Cardiac fibroblast (primary cell): ENCODE data around the gene PDS5A.
"Not testable (repeated sequence)": the region's sequence is repeated elsewhere in the genome, so short reads cannot be mapped to it uniquely, and the experiment has no call there.

Source experiments
- DNase-seq, 2 donors: peaks; one replicate each; pipeline versions ENCODE4 v3.0.0 to v3.0.0-alpha.2; 2010; ENCODE audit warnings: low read depth in 2 of 2
- H3K4me3 ChIP-seq, 2 donors: replicated peaks in 1 of 2; 1 replicate in 1 of 2; 2 replicates in 1 of 2; pipeline ENCODE4 v1.5.1; 2011; ENCODE audit warnings: low read depth in 2 of 2, low read length in 2 of 2, mild to moderate bottlenecking in 2 of 2, moderate library complexity in 1 of 2
- CTCF ChIP-seq: IDR thresholded peaks from one replicate; pipeline ENCODE4 v1.5.1; 2011; ENCODE audit warnings: low read depth, mild to moderate bottlenecking, low read length, inconsistent platforms

Gene PDS5A

GRCh38 chr4:39998659-39999345 is 21.1 kb upstream of the PDS5A start:
- no peak for DNase-seq
- no peak for TF ChIP-seq CTCF

GRCh38 chr4:39996811-39997210 is 19.1 kb upstream of the PDS5A start:
- no peak for TF ChIP-seq CTCF
- no peak for DNase-seq
- H3K4me3 ChIP-seq = no peak overlapping the region

More at GRCh38 chr4:39998659-39999345, 21.1 kb upstream of the PDS5A start:
- H3K4me3 ChIP-seq = no peak overlapping the region

DNA sequence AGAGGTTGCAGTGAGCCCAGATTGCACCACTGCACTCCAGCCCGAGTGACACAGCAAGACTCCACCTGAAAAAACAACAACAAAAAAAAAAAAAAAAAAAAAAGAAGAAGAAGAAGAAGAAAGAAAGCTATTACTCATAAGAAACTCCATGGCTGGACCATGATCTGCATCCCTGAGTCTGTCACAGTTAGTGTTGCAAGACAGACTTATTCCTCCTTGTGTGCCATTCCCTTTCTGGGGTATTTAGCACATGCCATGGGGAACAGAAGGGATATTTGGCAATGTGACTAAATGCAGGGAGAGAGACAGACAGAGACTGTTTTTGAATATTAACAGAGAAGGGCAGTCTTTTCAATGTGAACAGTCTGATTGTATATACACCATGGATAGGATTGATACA is 16.7 kb upstream of the PDS5A start:
- no peak overlapping the region for H3K4me3 ChIP-seq
- peak in 1 of 2 donors; percentile 57 for DNase-seq
- no peak for TF ChIP-seq CTCF

- H3K4me3 ChIP-seq, DNase-seq: not testable (repeated sequence)
Observed at GRCh38 chr4:39989381-39989780, 11.7 kb upstream of the PDS5A start.

DNA sequence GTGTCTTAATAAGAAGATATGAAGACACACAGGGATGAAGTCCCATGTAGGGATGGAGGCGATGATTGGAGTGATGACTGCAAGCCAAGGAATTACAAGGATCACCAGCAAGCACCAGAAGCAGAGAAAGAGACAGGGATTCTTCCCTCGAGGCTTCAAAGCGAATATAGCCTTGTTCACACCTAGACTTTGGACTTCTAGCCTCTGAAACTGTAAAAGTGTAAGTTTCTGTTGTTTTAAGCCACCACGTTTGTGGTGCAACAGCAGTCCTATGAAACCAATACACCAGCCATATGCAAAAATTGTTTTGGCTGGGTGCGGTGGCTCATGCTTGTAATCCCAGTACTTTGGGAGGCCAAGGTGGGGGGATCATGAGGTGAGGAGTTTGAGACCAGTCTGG is 9.8 kb upstream of the PDS5A start:
- no peak for TF ChIP-seq CTCF
- H3K4me3 ChIP-seq = no peak overlapping the region
- DNase-seq = no peak

- H3K4me3 ChIP-seq = no peak overlapping the region
- no peak for DNase-seq
- TF ChIP-seq CTCF = no peak
Observed at GRCh38 chr4:39978904-39979303, 1.2 kb upstream of the PDS5A start.

GRCh38 chr4:39978378-39978775 is 666 bp upstream of the PDS5A start:
- peak overlapping the region; percentile 44 to 84 for H3K4me3 ChIP-seq
- no peak for DNase-seq
- no peak for TF ChIP-seq CTCF
